ENCODE results near the gene MRPS7. TPM values are rescaled to one million over a fixed set of nuclear protein-coding genes. Genes with fewer than 3 reads are reported as not detected.

The MRPS7 gene
- total RNA-seq, 2 donors from 2014 or later: 40.8 to 45.3 TPM

- intact Hi-C loops (cut with DNase I): no loop called here
- Histone ChIP-seq H3K9me3 (no peaks in the 10 kb centered on the region), H3K27me3 (replicated peaks; ENCODE audit: insufficient read depth) (no peaks in the 10 kb centered on the region), H3K4me1 (replicated peaks) (peaks cover 7% of the 10 kb centered on the region), H3K36me3 (peaks cover 0 to 17% of the 10 kb centered on the region in 2 donors), H3K4me3 (no peak overlapping the region), H3K27ac (no peak overlapping the region)
- TF ChIP-seq POLR2AphosphoS5 (IDR thresholded peaks at IDR 0.05): no peak
- TF ChIP-seq, protein P1, sequence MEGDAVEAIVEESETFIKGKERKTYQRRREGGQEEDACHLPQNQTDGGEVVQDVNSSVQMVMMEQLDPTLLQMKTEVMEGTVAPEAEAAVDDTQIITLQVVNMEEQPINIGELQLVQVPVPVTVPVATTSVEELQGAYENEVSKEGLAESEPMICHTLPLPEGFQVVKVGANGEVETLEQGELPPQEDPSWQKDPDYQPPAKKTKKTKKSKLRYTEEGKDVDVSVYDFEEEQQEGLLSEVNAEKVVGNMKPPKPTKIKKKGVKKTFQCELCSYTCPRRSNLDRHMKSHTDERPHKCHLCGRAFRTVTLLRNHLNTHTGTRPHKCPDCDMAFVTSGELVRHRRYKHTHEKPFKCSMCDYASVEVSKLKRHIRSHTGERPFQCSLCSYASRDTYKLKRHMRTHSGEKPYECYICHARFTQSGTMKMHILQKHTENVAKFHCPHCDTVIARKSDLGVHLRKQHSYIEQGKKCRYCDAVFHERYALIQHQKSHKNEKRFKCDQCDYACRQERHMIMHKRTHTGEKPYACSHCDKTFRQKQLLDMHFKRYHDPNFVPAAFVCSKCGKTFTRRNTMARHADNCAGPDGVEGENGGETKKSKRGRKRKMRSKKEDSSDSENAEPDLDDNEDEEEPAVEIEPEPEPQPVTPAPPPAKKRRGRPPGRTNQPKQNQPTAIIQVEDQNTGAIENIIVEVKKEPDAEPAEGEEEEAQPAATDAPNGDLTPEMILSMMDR (IDR thresholded peaks at IDR 0.05): no peak
- no peak for DNase-seq (ENCODE audit: low spot score)
- WGBS: 33% methylated on average over 14 of the region's 14 CpGs
Observed at GRCh38 chr17:75267411-75268232, 5.9 kb downstream of the MRPS7 start.

DNA sequence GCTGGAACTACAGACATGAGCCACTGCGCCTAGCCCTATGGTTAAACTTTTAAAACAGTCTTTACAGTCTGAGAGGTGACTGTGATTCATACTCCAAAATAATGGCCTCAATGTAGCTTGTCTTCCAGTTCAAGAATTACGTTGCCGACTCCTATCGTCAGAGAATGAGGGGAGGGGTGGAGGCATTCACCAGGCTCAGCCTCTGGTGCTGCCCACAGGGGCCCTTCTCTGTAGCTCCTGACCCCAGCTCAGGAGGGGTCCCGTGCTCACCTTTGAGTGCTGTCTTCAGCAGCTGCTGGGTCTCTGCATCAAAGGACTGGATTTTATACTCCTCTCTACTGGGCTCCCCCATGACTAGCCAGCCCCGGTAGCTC, 8.2 kb downstream of the MRPS7 start:
- TF ChIP-seq POLR2AphosphoS5 (IDR thresholded peaks at IDR 0.05) (no peak), POLR2A (IDR thresholded peaks at IDR 0.05) (no peak)
- TF ChIP-seq, protein P1 (IDR thresholded peaks at IDR 0.05): no peak
- Histone ChIP-seq H3K27me3 (replicated peaks; ENCODE audit: insufficient read depth) (no peaks in the 10 kb centered on the region), H3K4me3 (peak overlapping the region; percentile 82 to 84), H3K27ac (peak overlapping the region; percentile 84 to 88), H3K4me1 (replicated peaks) (peaks cover 5% of the 10 kb centered on the region), H3K36me3 (peaks cover 0 to 17% of the 10 kb centered on the region in 2 donors), H3K9me3 (no peaks in the 10 kb centered on the region)
- WGBS: 17% methylated on average over 6 of the region's 6 CpGs
- DNase-seq (ENCODE audit: low spot score): no peak
- intact Hi-C loops (cut with DNase I): loop anchor here (5.0 kb wide), 1 partner anchor 142 kb away; no protein-coding TSS in a partner anchor

DNA sequence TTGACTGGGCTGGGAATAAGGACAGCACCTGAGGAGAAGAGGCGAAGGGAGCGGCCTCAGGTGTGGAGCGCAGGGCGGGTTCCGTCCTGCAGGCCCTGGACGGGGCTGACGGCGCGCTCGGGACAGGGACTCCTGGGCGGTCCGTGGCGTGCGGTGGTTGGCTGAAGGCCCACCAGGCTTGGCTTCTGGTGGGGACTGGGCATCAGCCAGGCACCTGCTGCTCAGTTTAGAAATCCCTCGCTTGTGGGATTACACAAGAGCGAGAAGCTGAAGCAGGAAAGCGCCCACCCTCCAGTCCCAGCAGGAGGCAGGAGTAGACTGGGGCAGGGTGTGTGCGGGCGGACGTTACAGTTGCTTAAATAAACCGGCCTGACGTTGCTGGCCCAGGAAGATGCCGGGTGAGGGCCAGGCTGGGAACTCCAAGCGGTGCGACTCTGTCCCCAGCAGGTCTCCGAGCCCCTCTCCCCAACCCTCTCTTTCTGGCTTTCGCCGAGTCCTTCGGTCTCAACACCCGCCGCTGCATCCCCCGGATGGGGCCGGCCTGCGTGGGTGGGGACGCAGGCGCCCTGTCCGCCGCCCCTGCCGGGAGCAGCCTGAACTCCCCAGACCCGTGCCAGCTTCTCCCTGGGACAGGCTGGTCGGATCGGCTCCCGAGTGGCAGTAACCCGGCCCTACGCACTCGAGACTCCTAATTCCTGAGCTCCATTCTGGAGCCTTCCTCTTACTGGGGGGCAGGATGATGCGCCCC, 8.7 kb downstream of the MRPS7 start:
- intact Hi-C loops (cut with DNase I): loop anchor here (5.0 kb wide), 1 partner anchor 142 kb away; no protein-coding TSS in a partner anchor
- Histone ChIP-seq H3K4me1 (replicated peaks) (peaks cover 5% of the 10 kb centered on the region), H3K27ac (peak overlapping the region; percentile 84 to 88), H3K9me3 (no peaks in the 10 kb centered on the region), H3K27me3 (replicated peaks; ENCODE audit: insufficient read depth) (no peaks in the 10 kb centered on the region), H3K4me3 (peak overlapping the region; percentile 82 to 84), H3K36me3 (peaks cover 0 to 16% of the 10 kb centered on the region in 2 donors)
- no peak for TF ChIP-seq POLR2A (IDR thresholded peaks at IDR 0.05)
- TF ChIP-seq, protein P1 (IDR thresholded peaks at IDR 0.05): peak in 2 of 4 experiments; percentile 42 to 46
- 1% methylated on average over 27 of the region's 47 CpGs for WGBS
- peak; percentile 60 for DNase-seq (ENCODE audit: low spot score)

GRCh38 chr17:75270966-75271232, 9.2 kb downstream of the MRPS7 start, which contains the start of gene MIF4GD:
Gene MIF4GD, minus strand, starts transcription at chr17:75271231. Its CDS starts 1,036 bp downstream, at chr17:75270195.
- Histone ChIP-seq H3K27ac (peak within 1 kb of the TSS; percentile 84 to 88), H3K9me3 (no peaks in the 10 kb centered on the region), H3K27me3 (replicated peaks; ENCODE audit: insufficient read depth) (no peaks in the 10 kb centered on the region), H3K36me3 (peaks cover 0 to 11% of the 10 kb centered on the region in 2 donors), H3K4me1 (replicated peaks) (peaks cover 5% of the 10 kb centered on the region), H3K4me3 (peak within 1 kb of the TSS; percentile 82 to 84)
- WGBS: 0% methylated on average over 6 of the region's 39 CpGs
- intact Hi-C loops (cut with DNase I): loop anchor here (5.0 kb wide), 1 partner anchor 141 kb away; no protein-coding TSS in a partner anchor
- TF ChIP-seq, protein P1 (IDR thresholded peaks at IDR 0.05): no peak
- TF ChIP-seq POLR2A (IDR thresholded peaks at IDR 0.05) (no peak), POLR2AphosphoS5 (IDR thresholded peaks at IDR 0.05) (no peak)
- DNase-seq (ENCODE audit: low spot score): no peak

Data from prostate gland (tissue), 2 donors.